Measurements from ENCODE around the gene PLG.
A peak's percentile ranks its signal among the peaks of the same experiment; 100 is the strongest.
"Not testable (repeated sequence)": the region's sequence is repeated elsewhere in the genome, so short reads cannot be mapped to it uniquely, and the experiment has no call there.

Gene PLG

GRCh38 chr6:160765412-160765811 is 63.4 kb downstream of the PLG start:
- Histone ChIP-seq H3K9ac (ENCODE audit: low read length) (no peak overlapping the region), H3K4me3 (ENCODE audit: low read length) (no peak overlapping the region), H3K4me1 (ENCODE audit: control insufficient read depth, insufficient read depth, low read length) (peaks cover 4% of the 10 kb centered on the region), H3K27me3 (ENCODE audit: control insufficient read depth, insufficient read depth, low read length) (no peaks in the 10 kb centered on the region), H3K27ac (ENCODE audit: low read depth, low read length) (no peak overlapping the region), H3K36me3 (ENCODE audit: control insufficient read depth, insufficient read depth, low read length) (no peaks in the 10 kb centered on the region)

GRCh38 chr6:160766657-160766988 is 64.6 kb downstream of the PLG start:
- Histone ChIP-seq H3K27ac (ENCODE audit: low read depth, low read length) (no peak overlapping the region), H3K36me3 (ENCODE audit: control insufficient read depth, insufficient read depth, low read length) (no peaks in the 10 kb centered on the region), H3K9ac (ENCODE audit: low read length) (no peak overlapping the region), H3K4me3 (ENCODE audit: low read length) (peak overlapping the region; percentile 54), H3K4me1 (ENCODE audit: control insufficient read depth, insufficient read depth, low read length) (peaks cover 4% of the 10 kb centered on the region), H3K27me3 (ENCODE audit: control insufficient read depth, insufficient read depth, low read length) (no peaks in the 10 kb centered on the region)

- H3K4me3 ChIP-seq (ENCODE audit: low read length), result peak overlapping the region; percentile 54
- no peak overlapping the region for H3K27ac ChIP-seq (ENCODE audit: low read depth, low read length)
- no peaks in the 10 kb centered on the region for H3K27me3 ChIP-seq (ENCODE audit: control insufficient read depth, insufficient read depth, low read length)
- peaks cover 4% of the 10 kb centered on the region for H3K4me1 ChIP-seq (ENCODE audit: control insufficient read depth, insufficient read depth, low read length)
- no peaks in the 10 kb centered on the region for H3K36me3 ChIP-seq (ENCODE audit: control insufficient read depth, insufficient read depth, low read length)
- no peak overlapping the region for H3K9ac ChIP-seq (ENCODE audit: low read length)
Measured at GRCh38 chr6:160766989-160767646, 65.1 kb downstream of the PLG start.

- no peaks in the 10 kb centered on the region for H3K27me3 ChIP-seq (ENCODE audit: control insufficient read depth, insufficient read depth, low read length)
- H3K4me3 ChIP-seq (ENCODE audit: low read length), result no peak overlapping the region
- no peaks in the 10 kb centered on the region for H3K36me3 ChIP-seq (ENCODE audit: control insufficient read depth, insufficient read depth, low read length)
- peaks cover 4% of the 10 kb centered on the region for H3K4me1 ChIP-seq (ENCODE audit: control insufficient read depth, insufficient read depth, low read length)
- no peak overlapping the region for H3K9ac ChIP-seq (ENCODE audit: low read length)
- no peak overlapping the region for H3K27ac ChIP-seq (ENCODE audit: low read depth, low read length)
Measured at GRCh38 chr6:160767647-160768019, 65.6 kb downstream of the PLG start.

- Histone ChIP-seq H3K4me1 (ENCODE audit: control insufficient read depth, insufficient read depth, low read length) (peaks cover 4% of the 10 kb centered on the region), H3K36me3 (ENCODE audit: control insufficient read depth, insufficient read depth, low read length) (no peaks in the 10 kb centered on the region), H3K27ac (ENCODE audit: low read depth, low read length) (no peak overlapping the region), H3K4me3 (ENCODE audit: low read length) (no peak overlapping the region), H3K27me3 (ENCODE audit: control insufficient read depth, insufficient read depth, low read length) (no peaks in the 10 kb centered on the region), H3K9ac (ENCODE audit: low read length) (no peak overlapping the region)
Measured at GRCh38 chr6:160768101-160768500, 66.1 kb downstream of the PLG start.

- Histone ChIP-seq H3K4me3 (ENCODE audit: low read length) (no peak overlapping the region), H3K27me3 (ENCODE audit: control insufficient read depth, insufficient read depth, low read length) (no peaks in the 10 kb centered on the region), H3K27ac (ENCODE audit: low read depth, low read length) (no peak overlapping the region), H3K36me3 (ENCODE audit: control insufficient read depth, insufficient read depth, low read length) (no peaks in the 10 kb centered on the region), H3K4me1 (ENCODE audit: control insufficient read depth, insufficient read depth, low read length) (no peaks in the 10 kb centered on the region), H3K9ac (ENCODE audit: low read length) (no peak overlapping the region)
Measured at GRCh38 chr6:160774399-160774798, 72.4 kb downstream of the PLG start.

- Histone ChIP-seq H3K27me3 (ENCODE audit: control insufficient read depth, insufficient read depth, low read length) (no peaks in the 10 kb centered on the region), H3K4me3 (ENCODE audit: low read length) (no peak overlapping the region), H3K4me1 (ENCODE audit: control insufficient read depth, insufficient read depth, low read length) (no peaks in the 10 kb centered on the region), H3K36me3 (ENCODE audit: control insufficient read depth, insufficient read depth, low read length) (no peaks in the 10 kb centered on the region), H3K9ac (ENCODE audit: low read length) (no peak overlapping the region), H3K27ac (ENCODE audit: low read depth, low read length) (no peak overlapping the region)
Measured at GRCh38 chr6:160775792-160776580, 73.9 kb downstream of the PLG start.

- H3K36me3 ChIP-seq (ENCODE audit: control insufficient read depth, insufficient read depth, low read length), result not testable (repeated sequence)
Measured at GRCh38 chr6:160779095-160779494, 77.1 kb downstream of the PLG start.

GRCh38 chr6:160780656-160781055 is 78.6 kb downstream of the PLG start:
- H3K9ac ChIP-seq (ENCODE audit: low read length); H3K36me3 ChIP-seq (ENCODE audit: control insufficient read depth, insufficient read depth, low read length); H3K27ac ChIP-seq (ENCODE audit: low read depth, low read length); H3K4me3 ChIP-seq (ENCODE audit: low read length); H3K4me1 ChIP-seq (ENCODE audit: control insufficient read depth, insufficient read depth, low read length); H3K27me3 ChIP-seq (ENCODE audit: control insufficient read depth, insufficient read depth, low read length): not testable (repeated sequence)

More at GRCh38 chr6:160779095-160779494, 77.1 kb downstream of the PLG start:
- not testable (repeated sequence) for H3K27me3 ChIP-seq (ENCODE audit: control insufficient read depth, insufficient read depth, low read length); H3K27ac ChIP-seq (ENCODE audit: low read depth, low read length); H3K4me1 ChIP-seq (ENCODE audit: control insufficient read depth, insufficient read depth, low read length); H3K9ac ChIP-seq (ENCODE audit: low read length); H3K4me3 ChIP-seq (ENCODE audit: low read length)

GRCh38 chr6:160781298-160781697 is 79.3 kb downstream of the PLG start:
- no peaks in the 10 kb centered on the region for H3K27me3 ChIP-seq (ENCODE audit: control insufficient read depth, insufficient read depth, low read length)
- H3K4me1 ChIP-seq (ENCODE audit: control insufficient read depth, insufficient read depth, low read length), result no peaks in the 10 kb centered on the region
- no peak overlapping the region for H3K9ac ChIP-seq (ENCODE audit: low read length)
- no peaks in the 10 kb centered on the region for H3K36me3 ChIP-seq (ENCODE audit: control insufficient read depth, insufficient read depth, low read length)
- no peak overlapping the region for H3K4me3 ChIP-seq (ENCODE audit: low read length)
- no peak overlapping the region for H3K27ac ChIP-seq (ENCODE audit: low read depth, low read length)

GRCh38 chr6:160782228-160782627 is 80.2 kb downstream of the PLG start:
- Histone ChIP-seq H3K9ac (ENCODE audit: low read length) (no peak overlapping the region), H3K27ac (ENCODE audit: low read depth, low read length) (no peak overlapping the region)

GRCh38 chr6:160783741-160784140 is 81.7 kb downstream of the PLG start:
- no peak overlapping the region for H3K4me3 ChIP-seq (ENCODE audit: low read length)
- no peak overlapping the region for H3K27ac ChIP-seq (ENCODE audit: low read depth, low read length)
- H3K4me1 ChIP-seq (ENCODE audit: control insufficient read depth, insufficient read depth, low read length), result no peaks in the 10 kb centered on the region
- no peaks in the 10 kb centered on the region for H3K36me3 ChIP-seq (ENCODE audit: control insufficient read depth, insufficient read depth, low read length)
- no peaks in the 10 kb centered on the region for H3K27me3 ChIP-seq (ENCODE audit: control insufficient read depth, insufficient read depth, low read length)
- no peak overlapping the region for H3K9ac ChIP-seq (ENCODE audit: low read length)

More at GRCh38 chr6:160782228-160782627, 80.2 kb downstream of the PLG start:
- Histone ChIP-seq H3K27me3 (ENCODE audit: control insufficient read depth, insufficient read depth, low read length) (no peaks in the 10 kb centered on the region), H3K4me1 (ENCODE audit: control insufficient read depth, insufficient read depth, low read length) (no peaks in the 10 kb centered on the region), H3K4me3 (ENCODE audit: low read length) (no peak overlapping the region), H3K36me3 (ENCODE audit: control insufficient read depth, insufficient read depth, low read length) (no peaks in the 10 kb centered on the region)

- not testable (repeated sequence) for H3K36me3 ChIP-seq (ENCODE audit: control insufficient read depth, insufficient read depth, low read length); H3K27ac ChIP-seq (ENCODE audit: low read depth, low read length); H3K9ac ChIP-seq (ENCODE audit: low read length); H3K4me3 ChIP-seq (ENCODE audit: low read length); H3K4me1 ChIP-seq (ENCODE audit: control insufficient read depth, insufficient read depth, low read length); H3K27me3 ChIP-seq (ENCODE audit: control insufficient read depth, insufficient read depth, low read length)
Measured at GRCh38 chr6:160788126-160788525, 86.1 kb downstream of the PLG start.
